GM10266 (cell line): Measurements from ENCODE around the gene ANAPC4.
"Not testable (repeated sequence)": the region's sequence is repeated elsewhere in the genome, so short reads cannot be mapped to it uniquely, and the experiment has no call there.

Experiments
- DNase-seq: peaks from one replicate; pipeline ENCODE4 v3.0.0; 2012; ENCODE audit errors: extremely low spot score
- CTCF ChIP-seq: IDR thresholded peaks from 2 replicates; pipeline ENCODE4 v1.5.1; 2012; ENCODE audit warnings: mild to moderate bottlenecking, low read depth; ENCODE audit not compliant: control insufficient read depth, insufficient read depth; ENCODE audit errors: missing control alignments

Gene ANAPC4

GRCh38 chr4:25376754-25377571 is at the start of gene ANAPC4:
Gene ANAPC4 (plus strand): TSS chr4:25377263. CDS start chr4:25377428, 165 bp downstream.
- DNase-seq = peak; percentile 98
- TF ChIP-seq CTCF = no peak

- DNase-seq = not testable (repeated sequence)
Observed at GRCh38 chr4:25328463-25328862, 48.6 kb upstream of the ANAPC4 start.

- TF ChIP-seq CTCF = no peak
- DNase-seq = no peak
Observed at GRCh38 chr4:25330335-25330734, 46.7 kb upstream of the ANAPC4 start.

GRCh38 chr4:25330905-25331808 is 45.9 kb upstream of the ANAPC4 start:
- TF ChIP-seq CTCF = no peak
- peak; percentile 32 for DNase-seq

GRCh38 chr4:25343671-25344070 is 33.4 kb upstream of the ANAPC4 start:
- no peak for DNase-seq
- TF ChIP-seq CTCF = no peak

GRCh38 chr4:25345744-25346143 is 31.3 kb upstream of the ANAPC4 start:
- DNase-seq = no peak
- TF ChIP-seq CTCF = no peak

GRCh38 chr4:25346913-25347312 is 30.1 kb upstream of the ANAPC4 start:
- TF ChIP-seq CTCF = no peak
- no peak for DNase-seq
